ENCODE results near the gene RNASE11. TPM values are rescaled to one million over a fixed set of nuclear protein-coding genes. Genes with fewer than 3 reads are reported as not detected.
"Not testable (repeated sequence)": the region's sequence is repeated elsewhere in the genome, so short reads cannot be mapped to it uniquely, and the experiment has no call there.

Gene RNASE11
- polyA plus RNA-seq, 1 experiment = not detected

- ChIA-PET POLR2A (no interaction called here), CTCF (no interaction called here)
- H3K27me3 ChIP-seq (ENCODE audit: control insufficient read depth, insufficient read depth, low read length) = no peaks in the 10 kb centered on the region
- TF ChIP-seq CTCF (IDR thresholded peaks at IDR 0.05; ENCODE audit: insufficient read depth, low read depth, low read length) = no peak
- H3K36me3 ChIP-seq (ENCODE audit: control insufficient read depth, insufficient read depth, low read length) = no peaks in the 10 kb centered on the region
- H3K4me3 ChIP-seq (ENCODE audit: low read depth, low read length) = no peak overlapping the region
- DNase-seq (ENCODE audit: low read depth) = no peak
Observed at GRCh38 chr14:20578784-20579502, 8.9 kb downstream of the RNASE11 start.

- TF ChIP-seq CTCF (IDR thresholded peaks at IDR 0.05; ENCODE audit: insufficient read depth, low read depth, low read length) = no peak
- no peak for DNase-seq (ENCODE audit: low read depth)
- POLR2A ChIA-PET = no interaction called here
- Histone ChIP-seq H3K27me3 (ENCODE audit: control insufficient read depth, insufficient read depth, low read length) (no peaks in the 10 kb centered on the region), H3K4me3 (ENCODE audit: low read depth, low read length) (no peak overlapping the region), H3K36me3 (ENCODE audit: control insufficient read depth, insufficient read depth, low read length) (no peaks in the 10 kb centered on the region)
- CTCF ChIA-PET = no interaction called here
Observed at GRCh38 chr14:20578325-20578724, 9.5 kb downstream of the RNASE11 start.

- H3K27me3 ChIP-seq (ENCODE audit: control insufficient read depth, insufficient read depth, low read length); POLR2A ChIA-PET; H3K4me3 ChIP-seq (ENCODE audit: low read depth, low read length); CTCF ChIA-PET; H3K36me3 ChIP-seq (ENCODE audit: control insufficient read depth, insufficient read depth, low read length); DNase-seq (ENCODE audit: low read depth): not testable (repeated sequence)
Observed at GRCh38 chr14:20572382-20572990, 15.3 kb downstream of the RNASE11 start.

GRCh38 chr14:20570720-20571119 lies 17.1 kb downstream of the RNASE11 start:
- H3K4me3 ChIP-seq (ENCODE audit: low read depth, low read length); H3K27me3 ChIP-seq (ENCODE audit: control insufficient read depth, insufficient read depth, low read length); CTCF ChIA-PET; POLR2A ChIA-PET; DNase-seq (ENCODE audit: low read depth); H3K36me3 ChIP-seq (ENCODE audit: control insufficient read depth, insufficient read depth, low read length): not testable (repeated sequence)

- H3K4me3 ChIP-seq (ENCODE audit: low read depth, low read length); DNase-seq (ENCODE audit: low read depth); H3K36me3 ChIP-seq (ENCODE audit: control insufficient read depth, insufficient read depth, low read length); POLR2A ChIA-PET; H3K27me3 ChIP-seq (ENCODE audit: control insufficient read depth, insufficient read depth, low read length): not testable (repeated sequence)
- CTCF ChIA-PET = interaction anchor here (0.8 kb wide), 1 partner anchor 501 kb away, joined by 3 read pairs; the partner anchor contains the start of gene ARHGEF40
Observed at GRCh38 chr14:20569865-20570264, 17.9 kb downstream of the RNASE11 start.

DNA sequence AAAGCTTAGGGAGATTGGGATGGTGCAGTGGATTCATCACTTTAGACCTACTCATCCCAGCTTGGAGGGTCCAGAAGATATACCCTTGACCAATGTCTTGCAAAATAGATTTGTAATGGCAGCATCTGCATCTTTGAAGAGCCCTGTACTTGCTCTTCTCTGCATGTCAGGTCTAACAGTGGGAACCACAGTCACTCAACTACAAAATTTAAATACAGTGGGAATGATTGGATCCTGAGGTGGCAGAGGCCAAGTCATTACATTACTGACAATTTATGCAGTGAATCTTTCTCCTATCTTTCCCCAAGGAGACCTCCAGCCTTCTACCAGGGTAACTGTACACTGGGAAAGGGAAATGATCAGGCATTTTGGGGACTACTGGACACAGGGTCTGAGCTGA lies 18.7 kb downstream of the RNASE11 start:
- CTCF ChIA-PET = interaction anchor here (0.8 kb wide), 1 partner anchor 501 kb away, joined by 3 read pairs; the partner anchor contains the start of gene ARHGEF40

More for the DNA sequence above, 18.7 kb downstream of the RNASE11 start:
- H3K4me3 ChIP-seq (ENCODE audit: low read depth, low read length) = no peak overlapping the region
- H3K27me3 ChIP-seq (ENCODE audit: control insufficient read depth, insufficient read depth, low read length) = no peaks in the 10 kb centered on the region
- POLR2A ChIA-PET = no interaction called here
- no peaks in the 10 kb centered on the region for H3K36me3 ChIP-seq (ENCODE audit: control insufficient read depth, insufficient read depth, low read length)
- TF ChIP-seq CTCF (IDR thresholded peaks at IDR 0.05; ENCODE audit: insufficient read depth, low read depth, low read length) = no peak
- no peak for DNase-seq (ENCODE audit: low read depth)

Measured in BJ (cell line).